IPS-18c (cell line): ENCODE results near the gene GNL3L.
"Not testable (repeated sequence)": the region's sequence is repeated elsewhere in the genome, so short reads cannot be mapped to it uniquely, and the experiment has no call there.

Experiments used
- H3K4me3 ChIP-seq: 2 replicates; pipeline ENCODE4 v1.7.0; 2013; ENCODE audit warnings: low read depth, mild to moderate bottlenecking, low read length, moderate library complexity; ENCODE audit not compliant: insufficient read depth
- H3K9me3 ChIP-seq: one replicate; pipeline ENCODE4 v1.6.1; 2013; ENCODE audit warnings: mild to moderate bottlenecking, low read length, moderate library complexity; ENCODE audit not compliant: control insufficient read depth, insufficient read depth

Gene GNL3L

DNA sequence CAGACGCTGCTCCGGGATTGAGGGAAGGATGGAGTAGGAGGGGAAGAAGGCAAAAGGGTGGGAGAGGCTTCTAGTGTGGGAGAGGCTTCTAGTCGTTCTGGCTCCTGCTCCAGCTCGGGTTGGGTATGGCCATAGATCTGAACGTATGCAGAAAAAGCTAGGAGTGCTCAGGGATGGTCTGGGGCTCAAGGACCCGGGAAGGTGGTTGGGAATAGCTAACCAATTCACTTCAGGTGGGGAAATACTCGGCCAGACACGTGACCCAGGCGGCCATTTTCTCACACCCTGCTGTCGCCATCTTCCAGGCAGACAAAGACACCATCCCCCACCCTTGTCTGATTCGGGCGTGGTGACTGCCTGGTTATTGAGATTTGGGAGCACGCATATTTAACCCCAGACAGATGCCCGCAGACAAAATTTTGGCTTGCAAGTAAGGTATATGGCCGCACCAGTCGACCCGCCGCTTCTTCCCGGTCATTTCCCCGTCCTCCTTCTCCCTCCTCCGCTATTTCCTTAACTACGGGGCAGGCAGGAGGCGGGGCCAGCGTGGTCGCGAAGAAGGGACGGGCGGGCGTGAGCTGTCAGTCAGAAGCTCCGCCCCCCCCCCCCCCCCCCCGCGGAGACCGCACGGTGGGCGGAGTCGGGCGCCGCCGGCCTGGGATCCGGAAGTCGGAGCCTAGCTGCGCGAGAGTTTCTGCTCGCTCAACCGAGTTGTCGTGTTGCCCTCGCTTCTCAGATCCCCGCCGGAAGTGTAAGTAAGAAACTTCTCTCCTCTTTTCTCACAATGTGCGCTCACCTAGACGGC lies at the start of gene GNL3L:
Gene GNL3L (plus strand): TSS at position 668 of the 805 bp plus-strand sequence. CDS start 2,348 bp downstream, outside the sequence.
- Histone ChIP-seq H3K4me3 (peak within 1 kb of the TSS; percentile 65), H3K9me3 (peaks cover 12% of the 10 kb centered on the region)

- peaks cover 10% of the 10 kb centered on the region for H3K9me3 ChIP-seq
- H3K4me3 ChIP-seq = no peak overlapping the region; the same call in 1 of the 2 replicates
Measured at GRCh38 chrX:54482839-54483593, 47.0 kb upstream of the GNL3L start.

- H3K4me3 ChIP-seq = no peak overlapping the region; the same call in 1 of the 2 replicates
- peaks cover 10% of the 10 kb centered on the region for H3K9me3 ChIP-seq
Measured at GRCh38 chrX:54483946-54484345, 46.1 kb upstream of the GNL3L start.

GRCh38 chrX:54484666-54485065 lies 45.4 kb upstream of the GNL3L start:
- Histone ChIP-seq H3K4me3 (no peak overlapping the region), H3K9me3 (peaks cover 7% of the 10 kb centered on the region)

- not testable (repeated sequence) for H3K9me3 ChIP-seq, H3K4me3 ChIP-seq
Measured at GRCh38 chrX:54489819-54490218, 40.2 kb upstream of the GNL3L start.

DNA sequence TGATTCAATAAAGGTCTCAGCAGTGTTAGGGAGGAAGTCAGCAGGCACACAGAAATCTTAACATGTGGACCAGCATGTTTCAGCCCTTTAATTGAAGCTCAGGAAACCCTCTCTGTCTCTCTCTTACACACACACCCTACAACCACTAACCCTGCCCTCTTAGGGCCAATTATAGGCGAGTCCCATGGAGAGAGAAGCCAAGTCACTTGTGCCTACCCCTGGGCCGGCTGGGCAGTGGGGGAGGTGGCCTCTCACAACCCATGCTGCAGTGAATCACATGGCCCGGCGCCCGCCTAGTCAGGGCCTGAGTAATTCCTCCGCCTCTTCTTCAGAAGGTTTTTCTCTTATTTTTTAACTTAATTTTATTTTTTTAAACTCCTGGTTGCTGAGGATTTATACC lies 37.7 kb upstream of the GNL3L start:
- H3K4me3 ChIP-seq = no peak overlapping the region

GRCh38 chrX:54494166-54494988 lies 35.6 kb upstream of the GNL3L start:
- Histone ChIP-seq H3K4me3 (peak overlapping the region; percentile 51), H3K9me3 (peaks cover 20% of the 10 kb centered on the region)

More for the DNA sequence above, 37.7 kb upstream of the GNL3L start:
- H3K9me3 ChIP-seq = peaks cover 10% of the 10 kb centered on the region

DNA sequence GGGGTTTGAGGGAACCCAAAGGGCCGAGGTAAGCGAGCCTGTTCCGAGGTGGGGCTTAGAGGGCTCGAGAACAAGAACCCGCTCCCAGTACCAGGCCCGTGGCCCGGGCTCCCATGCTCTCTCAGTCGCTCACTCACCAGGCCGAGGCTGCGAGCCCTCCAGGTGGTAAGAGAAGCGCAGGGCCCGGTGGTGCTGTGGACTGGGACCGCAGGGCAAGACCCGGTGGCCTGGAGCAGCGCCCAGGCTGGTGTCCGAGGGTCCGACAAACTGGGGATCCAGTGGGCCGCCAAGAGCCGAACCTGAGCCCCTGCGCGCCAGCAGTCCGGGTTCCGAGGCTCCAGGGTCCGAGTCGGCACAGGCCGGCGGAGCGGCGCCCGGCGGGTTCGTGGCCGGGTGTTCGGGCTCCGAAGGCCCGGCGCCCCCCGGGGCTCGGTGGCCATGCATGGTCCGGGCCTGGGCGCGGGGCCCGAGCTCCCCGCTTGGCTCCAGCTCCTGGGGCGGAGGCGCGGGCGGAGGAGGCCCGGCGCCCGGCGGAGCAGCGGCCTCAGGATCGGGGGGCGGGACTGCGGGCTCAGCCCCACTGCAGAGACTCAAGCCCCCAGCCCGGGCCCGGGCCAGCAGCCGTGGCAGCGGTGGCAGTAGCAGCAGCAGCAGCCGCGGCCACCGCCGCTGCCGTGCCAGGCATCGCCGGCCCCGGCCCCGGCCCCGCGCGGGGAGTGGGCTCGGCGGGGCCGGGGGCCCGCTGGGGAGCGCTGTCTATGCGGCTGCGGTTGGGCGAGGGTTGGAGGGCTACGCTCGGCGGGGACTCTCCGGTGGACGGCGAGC lies 34.8 kb upstream of the GNL3L start:
- Histone ChIP-seq H3K9me3 (peaks cover 21% of the 10 kb centered on the region), H3K4me3 (peak overlapping the region; percentile 51)

GRCh38 chrX:54495814-54496516 lies 34.1 kb upstream of the GNL3L start, which contains the start of gene FGD1:
Gene FGD1 (minus strand): TSS chrX:54496234. CDS start chrX:54495432, 802 bp downstream.
- H3K4me3 ChIP-seq = peak within 1 kb of the TSS; percentile 51
- peaks cover 22% of the 10 kb centered on the region for H3K9me3 ChIP-seq

DNA sequence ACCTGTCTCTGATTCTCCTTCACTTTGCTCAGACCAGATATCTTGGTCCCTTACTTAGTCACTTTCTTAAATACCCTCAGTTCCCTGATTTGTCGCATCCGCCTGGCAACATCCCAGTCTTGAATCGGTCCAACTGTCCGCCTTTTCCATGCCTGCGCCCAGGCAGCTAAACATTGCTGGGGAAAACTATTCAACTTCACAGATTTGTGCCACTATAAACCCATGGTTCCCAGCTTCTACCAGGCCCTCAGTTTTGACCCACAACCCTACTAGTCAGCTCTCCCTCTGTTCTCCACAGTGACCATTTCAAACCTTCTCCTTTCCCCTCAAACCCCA lies 33.5 kb upstream of the GNL3L start:
- H3K9me3 ChIP-seq = peaks cover 19% of the 10 kb centered on the region

DNA sequence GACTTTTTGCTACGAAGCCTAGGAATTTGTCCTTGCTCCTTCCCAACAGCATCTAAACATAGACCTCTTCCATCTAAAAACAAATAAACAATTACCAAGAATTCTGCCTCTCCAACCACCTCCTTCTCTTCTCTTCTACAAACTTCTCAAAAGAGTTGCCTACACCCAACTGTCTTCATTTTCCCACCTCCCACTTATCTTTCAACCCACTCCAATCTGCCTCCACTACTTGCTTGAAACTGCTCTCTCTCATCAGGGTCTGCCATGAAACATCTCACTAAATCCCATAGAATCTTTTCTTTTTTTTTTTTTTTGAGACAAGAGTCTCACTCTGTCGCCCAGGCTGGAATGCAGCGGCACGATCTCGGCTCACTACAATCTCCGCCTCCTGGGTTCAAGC lies 33.1 kb upstream of the GNL3L start:
- no peak overlapping the region for H3K4me3 ChIP-seq
- peaks cover 19% of the 10 kb centered on the region for H3K9me3 ChIP-seq

More for the DNA sequence above, 33.5 kb upstream of the GNL3L start:
- peak overlapping the region; percentile 20; the same call in 1 of the 2 replicates for H3K4me3 ChIP-seq

DNA sequence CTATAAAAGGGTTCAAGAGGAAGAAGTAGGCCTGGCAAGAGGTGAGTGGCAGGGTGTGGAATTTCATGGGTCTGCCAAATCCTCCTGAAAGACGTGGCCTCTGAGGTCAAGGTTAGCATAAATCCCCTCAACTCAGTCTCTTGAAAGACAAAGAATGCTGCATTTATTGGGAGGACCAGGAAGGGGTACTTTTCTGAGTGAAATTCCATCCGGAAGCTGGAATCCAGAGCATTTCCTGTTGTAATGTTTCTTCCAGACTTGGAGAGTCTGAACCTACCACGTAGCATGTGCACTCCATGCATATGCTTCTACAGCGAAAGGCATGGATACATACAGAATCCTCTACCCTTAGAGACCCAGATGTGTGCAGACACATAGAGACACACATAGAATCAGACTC lies 20.6 kb upstream of the GNL3L start:
- no peak overlapping the region for H3K4me3 ChIP-seq
- H3K9me3 ChIP-seq = peaks cover 7% of the 10 kb centered on the region

GRCh38 chrX:54529151-54529550 lies 868 bp upstream of the GNL3L start:
- Histone ChIP-seq H3K9me3 (peaks cover 12% of the 10 kb centered on the region), H3K4me3 (0 out of 2 replicates have a peak overlapping the region, but pooled peaks have one; percentile 57)

- Histone ChIP-seq H3K9me3 (peaks cover 9% of the 10 kb centered on the region), H3K4me3 (peak overlapping the region; percentile 65)
Measured at GRCh38 chrX:54530357-54530900, 410 bp downstream of the GNL3L start.

- Histone ChIP-seq H3K9me3 (peaks cover 10% of the 10 kb centered on the region), H3K4me3 (no peak overlapping the region)
Measured at GRCh38 chrX:54534271-54534670, 4.3 kb downstream of the GNL3L start.

DNA sequence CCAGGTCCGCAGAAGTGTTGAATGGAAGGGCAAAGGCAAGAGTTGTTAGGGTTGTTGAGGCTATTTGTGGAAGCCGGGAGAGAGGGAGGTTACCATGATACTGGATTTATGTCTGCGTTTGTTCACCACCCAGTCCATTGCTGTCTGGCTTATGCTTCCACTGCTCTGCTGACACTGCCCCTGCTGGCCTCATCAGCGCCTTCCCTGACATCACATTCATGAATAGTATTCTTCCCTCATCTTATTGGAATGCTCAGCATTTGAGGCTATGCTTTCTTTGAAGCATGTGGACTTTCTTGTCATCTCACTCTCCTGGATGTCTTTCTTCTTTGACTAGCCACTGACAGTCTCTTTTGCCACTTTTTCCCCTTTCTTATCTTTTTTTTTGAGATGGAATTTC lies 10.3 kb downstream of the GNL3L start:
- no peak overlapping the region for H3K4me3 ChIP-seq

More for the DNA sequence above, 10.3 kb downstream of the GNL3L start:
- peaks cover 10% of the 10 kb centered on the region for H3K9me3 ChIP-seq
